ENCODE measurements around the gene NARS2.

Gene NARS2

DNA sequence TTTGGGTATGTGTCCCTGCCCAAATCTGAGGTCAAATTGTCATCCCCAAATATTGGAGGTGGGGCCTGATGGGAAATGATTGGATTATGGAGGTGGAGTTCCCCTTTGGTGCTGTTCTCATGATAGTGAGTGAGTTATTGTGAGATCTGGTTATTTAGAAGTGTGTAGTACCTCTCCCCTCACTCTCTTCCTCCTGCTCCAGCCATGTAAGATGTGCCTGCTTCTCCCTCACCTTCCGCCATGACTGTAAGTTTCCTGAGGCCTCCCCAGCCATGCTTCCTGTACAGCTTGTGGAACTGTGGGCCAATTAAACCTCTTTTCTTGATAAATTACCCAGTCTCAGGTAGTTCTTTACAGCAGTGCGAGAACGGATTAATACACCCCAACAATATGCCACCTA, 166.0 kb downstream of the NARS2 start:
- DNase-seq = no peak

DNA sequence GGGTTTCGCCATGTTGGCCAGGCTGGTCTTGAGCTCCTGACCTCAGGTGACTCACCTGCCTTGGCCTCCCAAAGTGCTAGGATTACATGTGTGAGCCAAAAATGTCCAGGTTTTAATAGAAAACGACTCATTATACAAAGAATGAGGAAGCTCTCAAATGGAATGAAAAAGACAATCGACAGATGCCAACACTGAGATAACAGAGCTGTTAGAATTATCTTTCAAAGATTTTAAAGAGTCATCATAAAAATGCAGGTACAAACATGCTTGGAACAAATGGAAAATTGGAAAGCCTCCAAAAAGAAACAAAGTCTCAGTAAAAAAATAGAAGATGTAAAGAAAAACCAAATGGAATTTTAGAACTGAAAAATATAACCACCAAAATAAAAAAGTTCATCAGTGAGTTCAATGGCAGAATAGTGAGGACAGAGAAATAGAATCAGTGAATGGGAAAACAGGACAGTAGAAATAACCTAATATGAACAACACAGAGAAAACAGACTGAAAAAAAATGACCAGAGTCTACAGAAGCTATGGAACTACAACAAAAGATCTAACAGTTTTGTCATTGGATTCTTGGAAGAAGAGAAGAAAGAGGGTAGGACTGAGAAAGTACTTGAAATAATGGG, 168.0 kb downstream of the NARS2 start:
- DNase-seq = no peak

DNA sequence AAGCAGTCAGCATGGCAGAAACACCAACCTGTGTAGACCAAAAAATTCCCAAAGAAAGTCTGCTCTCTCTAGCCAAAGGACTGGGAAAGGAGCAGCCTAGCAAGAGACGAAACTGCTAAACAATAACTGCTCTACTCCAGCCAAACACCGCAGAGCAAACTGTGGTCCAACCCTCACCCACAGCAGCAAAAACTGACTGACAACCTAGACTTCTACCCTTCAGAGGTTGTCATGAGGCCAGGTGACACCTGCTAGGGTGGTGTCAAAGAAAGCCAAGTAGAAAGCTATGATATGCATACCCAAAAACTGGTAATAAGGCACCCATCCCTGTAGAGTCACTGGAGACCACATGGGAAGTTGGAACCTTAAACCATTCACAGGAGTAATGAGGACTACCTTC, 168.9 kb downstream of the NARS2 start:
- no peak for DNase-seq

DNA sequence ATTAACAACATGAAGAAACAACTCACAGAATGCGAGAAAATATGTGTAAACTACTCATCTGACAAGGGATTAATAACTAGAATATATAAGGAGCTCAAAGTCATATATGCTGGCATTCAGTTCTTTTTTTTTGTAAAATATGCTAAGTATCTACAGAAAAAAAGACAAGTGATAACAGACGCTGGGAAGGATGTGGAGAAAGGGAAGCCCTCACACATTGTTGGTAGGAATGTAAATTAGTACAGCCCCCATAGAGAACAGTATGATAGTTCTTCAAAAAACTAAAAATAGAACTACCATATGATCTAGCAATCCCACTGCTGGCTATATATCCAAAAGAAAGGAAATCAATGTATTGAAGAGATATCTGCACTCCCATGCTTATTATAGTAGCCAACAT, 170.9 kb downstream of the NARS2 start:
- DNase-seq = peak; percentile 39

- no peak for DNase-seq
Observed at GRCh38 chr11:78402847-78403246, 171.8 kb downstream of the NARS2 start.

DNA sequence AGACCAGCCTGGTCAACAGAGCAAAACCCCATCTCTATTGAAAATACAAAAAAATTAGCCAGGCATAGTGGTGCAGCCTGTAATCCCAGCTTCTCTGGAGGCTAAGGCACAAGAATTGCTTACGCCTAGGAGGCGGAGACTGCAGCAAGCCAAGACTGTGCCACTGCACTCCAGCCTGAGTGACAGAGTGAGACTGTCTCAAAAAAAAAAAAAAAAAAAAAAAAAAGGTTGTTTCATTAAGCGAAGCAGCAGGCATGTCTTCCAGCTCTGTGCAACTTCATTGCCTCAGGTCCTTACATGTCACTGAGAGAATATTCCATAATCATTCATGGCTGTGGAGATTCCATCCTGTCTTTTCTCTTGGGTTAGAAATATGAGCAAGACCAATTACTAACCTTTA, 174.0 kb downstream of the NARS2 start:
- no peak for DNase-seq

DNA sequence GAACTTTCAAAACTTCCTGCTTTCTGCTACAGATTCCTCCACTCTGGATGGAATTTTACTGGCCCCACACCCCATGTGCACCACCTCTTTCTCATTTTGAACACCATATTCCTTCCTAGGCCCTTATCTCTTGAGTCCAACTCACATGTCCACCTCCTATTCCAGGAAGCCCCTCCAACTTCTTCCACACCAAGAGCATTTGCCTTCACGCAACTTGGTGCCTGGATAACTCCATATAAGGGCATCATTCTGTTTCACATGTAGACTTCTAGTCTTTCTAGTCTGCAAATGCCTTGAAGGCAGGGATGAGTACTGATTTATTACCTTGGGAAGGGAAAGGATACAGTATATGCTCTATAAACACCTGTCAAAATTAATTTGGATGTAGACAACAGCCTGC, 174.5 kb downstream of the NARS2 start:
- DNase-seq = no peak

GRCh38 chr11:78399136-78399535, 175.5 kb downstream of the NARS2 start:
- no peak for DNase-seq

DNA sequence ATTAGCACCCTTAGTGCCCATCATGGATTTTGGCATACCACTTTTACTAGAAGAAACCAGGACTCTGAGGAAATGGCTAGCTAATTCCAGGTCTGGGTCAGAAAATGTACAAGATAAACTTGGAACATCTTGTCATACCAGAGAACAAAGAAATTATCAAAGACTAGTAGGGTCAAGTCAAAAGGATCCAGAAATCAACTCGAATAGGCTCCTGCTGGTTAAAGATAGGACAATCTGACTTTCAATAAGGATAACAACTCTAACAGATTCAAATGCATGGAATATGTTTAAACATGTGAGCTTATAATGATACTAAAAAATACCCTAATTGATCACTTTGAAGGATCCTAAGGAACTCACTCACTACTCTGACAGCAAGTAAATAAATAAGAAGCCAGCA, 175.9 kb downstream of the NARS2 start:
- DNase-seq = no peak

DNA sequence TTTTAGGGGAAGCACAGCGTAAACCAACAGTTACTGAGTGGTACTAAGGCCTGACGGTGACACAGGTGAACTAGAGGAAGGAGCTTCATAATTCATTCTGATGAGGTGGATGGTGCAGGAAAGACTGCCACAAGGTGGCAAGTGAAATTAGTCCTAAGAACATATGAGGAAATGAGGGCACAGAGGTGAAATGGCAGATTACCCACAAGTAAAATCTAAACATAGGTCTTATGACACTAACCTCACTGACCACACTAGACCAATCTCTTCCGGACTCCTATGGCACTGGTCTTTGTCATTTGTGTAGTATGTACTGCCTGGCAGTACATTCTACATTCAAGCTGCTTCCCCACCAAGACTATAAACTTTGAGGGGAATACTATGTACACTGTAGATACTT, 177.3 kb downstream of the NARS2 start:
- no peak for DNase-seq

DNA sequence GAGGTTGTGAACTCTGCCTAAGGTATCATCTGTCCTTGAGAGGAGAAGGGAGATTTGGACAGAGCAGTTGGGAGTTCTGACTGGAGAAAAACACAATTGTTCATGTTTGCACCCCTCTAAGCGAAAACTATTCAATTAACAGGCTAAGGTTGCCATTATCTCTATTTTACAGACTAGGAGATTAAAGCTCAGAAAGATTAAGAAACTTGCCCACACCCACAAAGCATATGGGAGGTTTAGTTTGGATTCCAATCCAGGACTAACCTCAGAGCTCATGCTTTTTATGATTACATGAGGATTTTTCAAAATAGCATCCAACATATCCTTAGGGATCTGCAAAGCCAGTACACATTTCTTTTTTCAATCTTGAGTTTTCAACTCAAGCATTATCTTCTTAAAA, 179.1 kb downstream of the NARS2 start:
- DNase-seq = no peak

DNA sequence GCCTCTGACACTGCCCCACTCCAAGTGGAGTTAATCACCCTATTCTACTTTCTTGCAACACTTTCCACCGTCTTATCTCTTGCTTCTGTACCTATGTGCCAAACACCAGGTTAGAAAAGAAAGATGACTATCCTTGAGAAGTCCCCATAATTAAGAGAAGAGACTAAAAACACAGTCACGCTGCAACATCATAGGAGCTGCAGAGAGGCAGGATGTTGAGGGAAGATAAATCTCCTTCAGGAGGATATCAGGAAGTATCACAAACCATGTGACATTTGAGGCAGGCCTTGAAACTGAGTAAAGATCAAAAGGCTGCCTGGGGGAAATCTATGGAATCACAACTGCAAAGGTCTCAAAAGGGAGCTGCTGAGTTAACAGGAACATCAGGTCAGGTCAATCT, 181.8 kb downstream of the NARS2 start:
- no peak for DNase-seq

- DNase-seq = no peak
Observed at GRCh38 chr11:78391424-78391823, 183.2 kb downstream of the NARS2 start.

GRCh38 chr11:78390809-78391208, 183.9 kb downstream of the NARS2 start:
- DNase-seq = no peak

DNA sequence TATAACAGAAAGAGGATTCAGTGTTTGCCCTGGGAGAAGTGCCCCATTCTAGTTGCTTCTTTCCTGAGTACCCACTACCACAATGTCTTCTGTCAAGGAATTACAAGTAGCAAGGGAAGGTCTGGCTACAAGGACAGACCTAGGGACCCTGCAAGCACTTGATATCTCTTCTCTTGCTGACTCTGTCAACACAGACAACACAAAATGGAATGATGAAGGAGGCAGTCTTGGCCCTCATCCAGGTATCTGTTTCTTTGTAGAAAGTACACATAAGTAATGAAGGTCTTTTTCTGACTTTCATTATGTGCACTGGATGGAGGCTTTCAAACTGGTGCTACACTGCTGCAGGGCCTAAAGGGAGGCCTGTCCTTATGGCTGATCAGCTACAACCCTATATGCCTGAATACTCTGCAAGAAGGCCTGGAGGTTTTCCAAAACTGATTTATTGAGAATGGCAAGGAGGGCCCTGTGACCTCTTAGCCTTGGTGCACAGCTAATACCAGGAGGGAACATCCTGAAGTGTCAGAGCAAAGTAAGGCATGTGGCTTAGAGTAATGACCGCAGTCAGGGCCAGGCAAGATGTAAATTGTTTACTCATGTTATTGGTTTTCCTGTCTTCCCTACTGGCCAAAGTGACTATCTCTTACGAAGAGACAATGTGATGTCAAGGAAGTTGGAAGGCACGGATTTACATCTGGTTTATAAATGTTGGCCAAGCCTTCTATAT, 188.3 kb downstream of the NARS2 start:
- no peak for DNase-seq
